PC-3 (cell line): ENCODE data around the gene TOB1. TPM values are rescaled to one million over a fixed set of nuclear protein-coding genes. Genes with fewer than 3 reads are reported as not detected.
A peak's percentile ranks its signal among the peaks of the same experiment; 100 is the strongest.

Experiments used
- ATAC-seq: fragments of 200-7000 bp; cut with Tn5 transposase; 2 replicates; pipeline ENCODE4 v1.9.1; 2020; ENCODE audit warnings: mild to moderate bottlenecking, moderate library complexity
- BruUV-seq: library from RNA; stranded (reverse); fragments of 400-500 nt; replicated peaks from 2 replicates; lab custom pipeline; 2021; lab: Mats Ljungman, UMichigan
- CTCF ChIA-PET: fragments of 300-600 bp; sonication (Branson Sonifier 250); formaldehyde crosslinking; loops from one replicate; lab custom pipeline; 2022; ENCODE audit warnings: antibody characterized with exemption; lab: Charles Lee
- POLR2A ChIA-PET: fragments of 300-600 bp; sonication (Branson Sonifier 250); formaldehyde crosslinking; loops from one replicate; lab custom pipeline; 2022; ENCODE audit warnings: antibody characterized with exemption; ENCODE audit not compliant: unreplicated experiment; lab: Charles Lee
- DNase-seq: peaks from one replicate; pipeline ENCODE4 v3.0.0-alpha.2; 2015
- H2AFZ ChIP-seq: fragments of 300-600 bp; sonication (generic); 2 replicates; pipeline ENCODE4 v1.6.0; 2016; ENCODE audit warnings: antibody characterized with exemption, low read length
- H3F3A ChIP-seq: fragments of 300-600 bp; sonication (generic); one replicate; pipeline ENCODE4 v1.6.0; 2017; ENCODE audit warnings: antibody characterized with exemption, low read length, control low read depth, mild to moderate bottlenecking; ENCODE audit not compliant: unreplicated experiment
- H3K27ac ChIP-seq: fragments of 300-600 bp; sonication (generic); 2 replicates; pipeline ENCODE4 v1.5.1; 2016; ENCODE audit warnings: mild to moderate bottlenecking, low read length
- H3K27me3 ChIP-seq: fragments of 300-600 bp; sonication (generic); 2 replicates; pipeline ENCODE4 v1.6.1; 2016; ENCODE audit warnings: low read length, mixed read lengths
- H3K36me3 ChIP-seq: fragments of 300-600 bp; sonication (generic); 2 replicates; pipeline ENCODE4 v1.6.1; 2016; ENCODE audit warnings: low read depth, mixed run types, low read length, mixed read lengths
- H3K4me1 ChIP-seq: fragments of 300-600 bp; sonication (generic); 2 replicates; pipeline ENCODE4 v1.5.1; 2016; ENCODE audit warnings: low read length; ENCODE audit not compliant: insufficient read depth
- H3K4me2 ChIP-seq: fragments of 300-600 bp; sonication (generic); 2 replicates; pipeline ENCODE4 v1.6.0; 2016; ENCODE audit warnings: low read length
- H3K4me3 ChIP-seq: fragments of 300-600 bp; sonication (generic); 2 replicates; pipeline ENCODE4 v1.5.1; 2016; ENCODE audit warnings: mild to moderate bottlenecking, low read length, mixed read lengths
- H3K79me2 ChIP-seq: fragments of 300-600 bp; sonication (generic); 2 replicates; pipeline ENCODE4 v1.6.1; 2017; ENCODE audit warnings: low read length, mixed read lengths
- H3K9ac ChIP-seq: fragments of 300-600 bp; sonication (generic); 2 replicates; pipeline ENCODE4 v1.6.0; 2016; ENCODE audit warnings: mild to moderate bottlenecking, low read length
- H3K9me2 ChIP-seq: fragments of 300-600 bp; sonication (generic); replicated peaks from 2 replicates; pipeline ENCODE4 v1.6.1; 2016; ENCODE audit warnings: mixed run types, low read length, mixed read lengths
- H3K9me3 ChIP-seq: fragments of 300-600 bp; sonication (generic); 2 replicates; pipeline ENCODE4 v1.6.1; 2016; ENCODE audit warnings: low read length, mixed read lengths
- H4K20me1 ChIP-seq: fragments of 300-600 bp; sonication (generic); 2 replicates; pipeline ENCODE4 v1.6.1; 2016; ENCODE audit warnings: low read length, mixed read lengths
- CTCF ChIP-seq: fragments of 300-600 bp; sonication (generic); conservative IDR thresholded peaks from 2 replicates; pipeline ENCODE4 v1.5.1; 2017; ENCODE audit warnings: antibody characterized with exemption, low read depth, mild to moderate bottlenecking, low read length
- EZH2 ChIP-seq: fragments of 300-600 bp; sonication (generic); IDR thresholded peaks from one replicate; pipeline ENCODE4 v1.6.1; 2017; ENCODE audit warnings: antibody characterized with exemption, mild to moderate bottlenecking, low read length; ENCODE audit not compliant: unreplicated experiment
- EZH2phosphoT487 ChIP-seq: fragments of 300-600 bp; sonication (generic); IDR thresholded peaks from 2 replicates; pipeline ENCODE4 v1.6.1; 2018; ENCODE audit warnings: mild to moderate bottlenecking, antibody characterized with exemption, low read length, borderline replicate concordance
- intact Hi-C: fragments of 100-400 bp; cut with micrococcal nuclease; formaldehyde crosslinking; loops from 2 replicates; pipeline ENCODE4 v1.9.0; 2023
- total RNA-seq: library from RNA; depleted of rRNA; stranded (reverse); fragments of >200 nt; gene quantifications from 2 replicates; pipeline ENCODE4 v1.2.3, GENCODE V29; 2014

Gene TOB1
- total RNA-seq, 1 experiment from 2014 or later, result 28.7 TPM

GRCh38 chr17:50891577-50891989, 25.4 kb upstream of the TOB1 start:
- H3K79me2 ChIP-seq, result no peaks in the 10 kb centered on the region
- H3K36me3 ChIP-seq, result no peaks in the 10 kb centered on the region
- ATAC-seq (no peak), DNase-seq (no peak)
- no peaks in the 10 kb centered on the region for H3K27me3 ChIP-seq
- intact Hi-C loops, result loop anchor here (2.0 kb wide), 1 partner anchor 59 kb away; no protein-coding TSS in a partner anchor
- ChIA-PET CTCF (interaction anchor here (1.2 kb wide), 1 partner anchor 25 kb away, joined by 5 read pairs; the partner anchor contains the start of gene TOB1), POLR2A (interaction anchor here (1.0 kb wide), 1 partner anchor 25 kb away, joined by 14 read pairs; the partner anchor contains the start of gene TOB1)
- H4K20me1 ChIP-seq, result no peaks in the 10 kb centered on the region
- H3K9me2 ChIP-seq, result no peaks in the 10 kb centered on the region
- no peaks in the 10 kb centered on the region for H3K9me3 ChIP-seq
- no TSS peak for BruUV-seq
- no peak overlapping the region for H2AFZ ChIP-seq
- no peak overlapping the region for H3K4me3 ChIP-seq
- H3K27ac ChIP-seq, result peak overlapping the region; percentile 48
- peak overlapping the region; percentile 22 for H3K4me2 ChIP-seq
- H3K9ac ChIP-seq, result peak overlapping the region; percentile 3; the same call in 1 of the 2 replicates
- H3F3A ChIP-seq, result no peaks in the 10 kb centered on the region
- peaks cover 44% of the 10 kb centered on the region for H3K4me1 ChIP-seq
- TF ChIP-seq EZH2, result no peak
- no peak for TF ChIP-seq EZH2phosphoT487

GRCh38 chr17:50890675-50891516, 24.7 kb upstream of the TOB1 start:
- CTCF ChIA-PET, result interaction anchor here (1.2 kb wide), 1 partner anchor 24 kb away, joined by 5 read pairs; the partner anchor contains the start of gene TOB1
- Histone ChIP-seq H3F3A (no peaks in the 10 kb centered on the region), H3K36me3 (no peaks in the 10 kb centered on the region), H3K79me2 (no peaks in the 10 kb centered on the region), H3K4me1 (peaks cover 44% of the 10 kb centered on the region), H2AFZ (no peak overlapping the region), H3K9ac (peak overlapping the region; percentile 3; the same call in 1 of the 2 replicates), H4K20me1 (no peaks in the 10 kb centered on the region), H3K4me3 (no peak overlapping the region), H3K4me2 (peak overlapping the region; percentile 22), H3K9me3 (no peaks in the 10 kb centered on the region), H3K27me3 (no peaks in the 10 kb centered on the region), H3K27ac (peak overlapping the region; percentile 48), H3K9me2 (no peaks in the 10 kb centered on the region)
- POLR2A ChIA-PET, result interaction anchor here (1.0 kb wide), 1 partner anchor 24 kb away, joined by 14 read pairs; the partner anchor contains the start of gene TOB1
- DNase-seq, result peak; percentile 92
- TF ChIP-seq EZH2 (no peak), EZH2phosphoT487 (no peak), CTCF (no peak)
- ATAC-seq, result peak; percentile 93
- intact Hi-C loops, result loop anchor here (1.0 to 2.0 kb wide), 2 partner anchors 24 to 60 kb away; no protein-coding TSS in a partner anchor
- no TSS peak for BruUV-seq

GRCh38 chr17:50889528-50890118, 23.5 kb upstream of the TOB1 start:
- H3K36me3 ChIP-seq, result no peaks in the 10 kb centered on the region
- intact Hi-C loops, result loop anchor here (1.0 to 2.0 kb wide), 2 partner anchors 22 to 61 kb away; no protein-coding TSS in a partner anchor
- no peak for DNase-seq
- no peaks in the 10 kb centered on the region for H3K79me2 ChIP-seq
- peaks cover 44% of the 10 kb centered on the region for H3K4me1 ChIP-seq
- no peak overlapping the region for H3K9ac ChIP-seq
- BruUV-seq, result no TSS peak
- no peaks in the 10 kb centered on the region for H3K9me3 ChIP-seq
- H3K27ac ChIP-seq, result no peak overlapping the region
- H3K9me2 ChIP-seq, result no peaks in the 10 kb centered on the region
- ChIA-PET POLR2A (interaction anchor here (0.7 kb wide), 1 partner anchor 59 kb away, joined by 3 read pairs; no protein-coding TSS in a partner anchor), CTCF (interaction anchor here (0.7 kb wide), 1 partner anchor 871 kb away, joined by 9 read pairs; no protein-coding TSS in a partner anchor)
- TF ChIP-seq CTCF (no peak), EZH2 (no peak), EZH2phosphoT487 (no peak)
- H3K4me2 ChIP-seq, result no peak overlapping the region
- no peak overlapping the region for H2AFZ ChIP-seq
- H3F3A ChIP-seq, result no peaks in the 10 kb centered on the region
- H3K27me3 ChIP-seq, result no peaks in the 10 kb centered on the region
- no peaks in the 10 kb centered on the region for H4K20me1 ChIP-seq
- no peak overlapping the region for H3K4me3 ChIP-seq
- no peak for ATAC-seq
